SK-N-SH (cell line): ENCODE measurements around the gene ZNF138. TPM values are rescaled to one million over a fixed set of nuclear protein-coding genes. Genes with fewer than 3 reads are reported as not detected.

Source experiments
- CTCF ChIA-PET: fragments of 300-600, 350-600 bp; formaldehyde crosslinking; extraction: SDS; loops from one replicate; lab custom pipeline; 2021; lab: Yijun Ruan, JAX
- POLR2A ChIA-PET: fragments of 350-600 bp; sonication (Branson Sonifier 250); formaldehyde crosslinking; extraction: SDS; loops from one replicate; lab custom pipeline; 2020; ENCODE audit warnings: antibody characterized with exemption, inconsistent platforms; lab: Yijun Ruan, JAX
- DNase-seq: peaks from one replicate; pipeline ENCODE4 v3.0.0; 2012
- H2AFZ ChIP-seq: fragments of 200-600 bp; sonication (generic); 2 replicates; pipeline ENCODE4 v1.8.1; 2016; ENCODE audit warnings: antibody characterized with exemption, mild to moderate bottlenecking, low read depth
- H3F3A ChIP-seq: fragments of 200-600 bp; sonication (generic); replicated peaks from 2 replicates; pipeline ENCODE3; 2016; ENCODE audit warnings: antibody characterized with exemption, mild to moderate bottlenecking; ENCODE audit not compliant: insufficient read depth
- H3K27ac ChIP-seq, 2 experiments: fragments of 200-500 bp in 1 of 2; fragments of 200-600 bp in 1 of 2; sonication (Bioruptor generic) in 1 of 2; sonication (generic), shearing (Covaris generic) in 1 of 2; 2 replicates each; pipeline versions ENCODE4 v1.5.1 to v1.6.1; 2014 to 2016; ENCODE audit warnings: low read depth in 2 of 2, inconsistent platforms in 1 of 2, low read length in 1 of 2, mild to moderate bottlenecking in 1 of 2, mixed read lengths in 1 of 2
- H3K27me3 ChIP-seq: fragments of 200-600 bp; sonication (generic), shearing (Covaris generic); 2 replicates; pipeline ENCODE4 v1.6.1; 2016; ENCODE audit warnings: mixed run types; ENCODE audit not compliant: insufficient read depth
- H3K36me3 ChIP-seq, 2 experiments: fragments of 200-500 bp in 1 of 2; fragments of 200-600 bp in 1 of 2; sonication (Bioruptor generic) in 1 of 2; sonication (generic) in 1 of 2; replicated peaks in 1 of 2; 2 replicates each; pipeline versions ENCODE3 to v1.5.1; 2014 to 2016; ENCODE audit warnings: low read length in 1 of 2, mild to moderate bottlenecking in 1 of 2; ENCODE audit not compliant: insufficient read depth in 2 of 2, control insufficient read depth in 1 of 2
- H3K4me1 ChIP-seq, 2 experiments: fragments of 200-500 bp in 1 of 2; fragments of 200-600 bp in 1 of 2; sonication (Bioruptor generic) in 1 of 2; sonication (generic), shearing (Covaris generic) in 1 of 2; 2 replicates each; pipeline versions ENCODE4 v1.5.1 to v1.6.1; 2014 to 2016; ENCODE audit warnings: low read depth in 1 of 2, low read length in 1 of 2, mixed run types in 1 of 2; ENCODE audit not compliant: insufficient read depth in 2 of 2, control insufficient read depth in 1 of 2
- H3K4me2 ChIP-seq: fragments of 200-600 bp; sonication (generic), shearing (Covaris generic); 2 replicates; pipeline ENCODE4 v1.6.1; 2017; ENCODE audit warnings: mixed run types
- H3K4me3 ChIP-seq, 2 experiments: fragments of 200-500 bp in 1 of 2; fragments of 200-600 bp in 1 of 2; sonication (Bioruptor generic) in 1 of 2; sonication (generic), shearing (Covaris generic) in 1 of 2; 2 replicates each; pipeline versions ENCODE4 v1.5.1 to v1.8.1; 2014 to 2016; ENCODE audit warnings: low read depth in 2 of 2, inconsistent platforms in 1 of 2, low read length in 1 of 2, mild to moderate bottlenecking in 1 of 2, mixed read lengths in 1 of 2, moderate library complexity in 1 of 2
- H3K79me2 ChIP-seq: fragments of 200-600 bp; sonication (generic); 2 replicates; pipeline ENCODE4 v1.8.1; 2017; ENCODE audit warnings: mild to moderate bottlenecking; ENCODE audit not compliant: insufficient read depth
- H3K9ac ChIP-seq: fragments of 200-600 bp; sonication (generic); 2 replicates; pipeline ENCODE4 v1.6.1; 2017; ENCODE audit warnings: mixed run types
- H3K9me2 ChIP-seq: fragments of 200-600 bp; sonication (generic); 2 replicates; pipeline ENCODE4 v1.6.1; 2017; ENCODE audit warnings: mixed run types
- H3K9me3 ChIP-seq: fragments of 200-600 bp; sonication (generic); 2 replicates; pipeline ENCODE4 v1.6.1; 2017; ENCODE audit warnings: mixed run types, mild to moderate bottlenecking, moderate library complexity
- H4K20me1 ChIP-seq: fragments of 200-600 bp; sonication (generic); 2 replicates; pipeline ENCODE4 v1.6.1; 2017; ENCODE audit warnings: mild to moderate bottlenecking, mixed run types; ENCODE audit not compliant: insufficient read depth
- CTCF ChIP-seq: fragments of 200-600 bp; sonication (generic); IDR thresholded peaks from 2 replicates; pipeline ENCODE4 v1.6.1; 2017; ENCODE audit warnings: antibody characterized with exemption, mild to moderate bottlenecking, moderate library complexity
- FOXM1 ChIP-seq: IDR thresholded peaks from 2 replicates; pipeline ENCODE4 v1.4.0; 2012; ENCODE audit warnings: low read depth, mild to moderate bottlenecking
- GABPA ChIP-seq: IDR thresholded peaks from 2 replicates; pipeline ENCODE4 v1.4.0; 2012; ENCODE audit warnings: low read depth, mild to moderate bottlenecking
- IRF3 ChIP-seq: fragments of 150-350 bp; IDR thresholded peaks from 2 replicates; pipeline ENCODE4 v1.6.1; 2016; ENCODE audit warnings: mild to moderate bottlenecking, low read depth, low read length
- MAX ChIP-seq: IDR thresholded peaks from 2 replicates; pipeline ENCODE4 v1.4.0; 2012; ENCODE audit warnings: low read depth
- MEF2A ChIP-seq: IDR thresholded peaks from 2 replicates; pipeline ENCODE4 v1.4.0; 2012; ENCODE audit warnings: low read depth, borderline replicate concordance
- MXI1 ChIP-seq: IDR thresholded peaks from 2 replicates; pipeline ENCODE4 v1.6.1; 2012; ENCODE audit warnings: mild to moderate bottlenecking, low read depth, low read length, improper control_type of control experiment
- PBX3 ChIP-seq: IDR thresholded peaks from 2 replicates; pipeline ENCODE4; 2012
- RCOR1 ChIP-seq: fragments of 150-350 bp; IDR thresholded peaks from 2 replicates; pipeline ENCODE4 v1.6.1; 2017; ENCODE audit warnings: antibody characterized with exemption, low read length
- REST ChIP-seq: IDR thresholded peaks from 2 replicates; pipeline ENCODE4 v1.6.1; 2012; ENCODE audit warnings: mild to moderate bottlenecking, low read depth, low read length, moderate library complexity
- RFX5 ChIP-seq: IDR thresholded peaks from 2 replicates; pipeline ENCODE4 v1.6.1; 2012; ENCODE audit warnings: mild to moderate bottlenecking, improper control_type of control experiment, low read length
- RXRA ChIP-seq: IDR thresholded peaks from 2 replicates; pipeline ENCODE4 v1.4.0; 2012; ENCODE audit warnings: low read depth, mild to moderate bottlenecking, borderline replicate concordance
- SIN3A ChIP-seq: IDR thresholded peaks from 2 replicates; pipeline ENCODE4 v1.6.1; 2012; ENCODE audit warnings: low read depth, mild to moderate bottlenecking, low read length, moderate library complexity, borderline replicate concordance
- SMC3 ChIP-seq: IDR thresholded peaks from 2 replicates; pipeline ENCODE4 v1.6.1; 2012; ENCODE audit warnings: low read depth, low read length, improper control_type of control experiment
- TCF12 ChIP-seq: IDR thresholded peaks from 2 replicates; pipeline ENCODE4 v1.4.0; 2012
- TEAD4 ChIP-seq: IDR thresholded peaks from 2 replicates; pipeline ENCODE4 v1.4.0; 2012; ENCODE audit warnings: mild to moderate bottlenecking, borderline replicate concordance; ENCODE audit not compliant: insufficient read depth
- ZBTB33 ChIP-seq: IDR thresholded peaks from 2 replicates; pipeline ENCODE4 v1.4.0; 2012; ENCODE audit warnings: low read depth, borderline replicate concordance
- WGBS: methylation state at CpG from one replicate; pipeline ENCODE4 v1.1.6; 2017; ENCODE audit warnings: low lambda C conversion rate; 5-methylcytosine and 5-hydroxymethylcytosine counted together
- polyA plus RNA-seq, 3 experiments: library from polyadenylated mRNA; depleted of rRNA; stranded (reverse); fragments of >200 nt; gene quantifications; 2 replicates each; pipeline ENCODE4 v1.2.3, GENCODE V29; 2012

Gene ZNF138
- polyA plus RNA-seq, 1 of the 3 experiments (the other 2 are of a cell fraction) = 4.9 TPM

- no peak overlapping the region for H2AFZ ChIP-seq
- H3K4me1 ChIP-seq = no peaks in the 10 kb centered on the region
- H3K27me3 ChIP-seq = no peaks in the 10 kb centered on the region
- H3F3A ChIP-seq = no peaks in the 10 kb centered on the region
- ChIA-PET CTCF (no interaction called here), POLR2A (no interaction called here)
- H3K9me3 ChIP-seq = peaks cover 12% of the 10 kb centered on the region
- no peak overlapping the region for H3K4me2 ChIP-seq
- 85% methylated on average over 1 of the region's 1 CpG for WGBS
- H3K79me2 ChIP-seq = no peaks in the 10 kb centered on the region
- H3K27ac ChIP-seq = no peak overlapping the region
- H3K36me3 ChIP-seq = peaks cover 9 to 53% of the 10 kb centered on the region in 2 experiments
- H3K4me3 ChIP-seq = no peak overlapping the region
- no peak overlapping the region for H3K9ac ChIP-seq
- no peaks in the 10 kb centered on the region for H3K9me2 ChIP-seq
- no peak for TF ChIP-seq FOXM1
- no peak for TF ChIP-seq REST
- no peak for TF ChIP-seq SIN3A
- TF ChIP-seq MAX = no peak
- TF ChIP-seq TEAD4 = no peak
- no peak for TF ChIP-seq MEF2A
- TF ChIP-seq SMC3 = no peak
- TF ChIP-seq MXI1 = no peak
- no peak for TF ChIP-seq PBX3
- DNase-seq = no peak
- H4K20me1 ChIP-seq = no peaks in the 10 kb centered on the region
These were observed 36.7 kb downstream of the ZNF138 start for GRCh38 chr7:64830926-64831325.

GRCh38 chr7:64832136-64832535 lies 37.9 kb downstream of the ZNF138 start:
- Histone ChIP-seq H3K27me3 (no peaks in the 10 kb centered on the region), H3K9me3 (peaks cover 12% of the 10 kb centered on the region), H3K9ac (no peak overlapping the region), H3K27ac (no peak overlapping the region), H3K4me3 (no peak overlapping the region), H3F3A (no peaks in the 10 kb centered on the region), H3K4me1 (no peaks in the 10 kb centered on the region), H2AFZ (no peak overlapping the region), H3K36me3 (peaks cover 9 to 50% of the 10 kb centered on the region in 2 experiments), H3K9me2 (no peaks in the 10 kb centered on the region), H3K4me2 (no peak overlapping the region), H3K79me2 (no peaks in the 10 kb centered on the region), H4K20me1 (no peaks in the 10 kb centered on the region)
- no peak for DNase-seq
- WGBS = 94% methylated on average over 4 of the region's 4 CpGs
- POLR2A ChIA-PET = no interaction called here
- CTCF ChIA-PET = interaction anchor here (0.6 kb wide), 1 partner anchor 127 kb away, joined by 3 read pairs; no protein-coding TSS in a partner anchor
- TF ChIP-seq MAX = no peak
- no peak for TF ChIP-seq RXRA
- TF ChIP-seq CTCF = no peak
- TF ChIP-seq RFX5 = no peak
- TF ChIP-seq TCF12 = no peak
- no peak for TF ChIP-seq GABPA
- TF ChIP-seq ZBTB33 = no peak
- TF ChIP-seq RCOR1 = no peak
- no peak for TF ChIP-seq MXI1
- no peak for TF ChIP-seq IRF3
